NCI-H2171 treated with DMSO at 0.1 percent for 48 hours (cell line): ENCODE results near the gene SLC35F4.

ENCODE experiments used
- DNase-seq: peaks from one replicate; lab custom pipeline; 2025; lab: John Stamatoyannopoulos, UW

SLC35F4 gene

GRCh38 chr14:57617510-57617909 lies 248.4 kb downstream of the SLC35F4 start:
- DNase-seq, result no peak

GRCh38 chr14:57612946-57613345 lies 252.9 kb downstream of the SLC35F4 start:
- no peak for DNase-seq

DNA sequence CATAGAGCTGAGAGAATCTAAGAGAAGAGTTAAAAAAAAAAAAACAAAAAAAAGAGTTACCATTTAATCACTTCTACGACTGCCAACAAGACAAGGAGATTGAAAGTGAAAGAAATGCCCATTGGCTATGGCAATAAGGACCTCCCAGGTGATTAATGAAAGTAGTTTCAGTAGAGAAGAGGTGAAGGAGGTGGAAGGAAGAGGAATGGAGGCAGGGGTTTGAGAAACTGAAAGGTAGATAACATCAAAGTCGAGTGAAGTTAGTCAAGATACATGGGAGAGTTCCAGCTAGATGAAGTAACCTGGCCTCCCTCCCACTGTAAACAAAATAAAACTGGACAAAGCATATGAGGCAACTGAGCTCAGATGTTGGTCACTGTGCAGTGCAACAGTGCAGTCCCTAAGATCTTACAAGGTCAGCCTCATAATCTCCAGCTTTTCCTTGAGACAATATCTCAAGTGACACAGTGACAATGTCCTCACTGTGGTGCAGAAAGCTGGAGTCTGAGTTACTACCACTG lies 254.3 kb downstream of the SLC35F4 start:
- DNase-seq, result no peak

- peak; percentile 28 for DNase-seq
These were observed 255.3 kb downstream of the SLC35F4 start for GRCh38 chr14:57610631-57611030.

GRCh38 chr14:57609192-57610075 lies 256.5 kb downstream of the SLC35F4 start:
- peak; percentile 63 for DNase-seq

- no peak for DNase-seq
These were observed 258.8 kb downstream of the SLC35F4 start for GRCh38 chr14:57607086-57607485.

GRCh38 chr14:57583396-57583795 lies 282.5 kb downstream of the SLC35F4 start:
- DNase-seq, result peak; percentile 73

- no peak for DNase-seq
These were observed 283.1 kb downstream of the SLC35F4 start for GRCh38 chr14:57582746-57583145.

GRCh38 chr14:57578801-57579200 lies 287.1 kb downstream of the SLC35F4 start:
- DNase-seq, result no peak

DNA sequence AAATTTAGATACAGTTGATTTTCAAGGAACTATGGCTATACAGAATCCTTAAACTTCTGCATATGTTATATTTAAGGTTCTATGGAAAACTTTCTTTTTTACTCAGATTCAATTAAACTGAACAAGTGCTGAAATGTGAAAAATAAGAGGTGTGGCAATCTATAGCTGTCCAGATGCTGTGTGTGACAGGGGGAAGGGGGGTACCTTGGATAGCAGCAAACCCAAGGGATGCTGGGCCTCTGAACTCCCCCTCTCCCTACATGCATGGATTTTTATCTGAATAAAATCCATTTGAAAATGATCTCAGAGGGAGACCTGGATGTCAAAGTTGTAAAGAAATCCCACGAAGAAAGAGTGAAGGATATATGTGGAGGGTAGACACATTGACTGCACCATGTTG lies 289.4 kb downstream of the SLC35F4 start:
- no peak for DNase-seq

DNA sequence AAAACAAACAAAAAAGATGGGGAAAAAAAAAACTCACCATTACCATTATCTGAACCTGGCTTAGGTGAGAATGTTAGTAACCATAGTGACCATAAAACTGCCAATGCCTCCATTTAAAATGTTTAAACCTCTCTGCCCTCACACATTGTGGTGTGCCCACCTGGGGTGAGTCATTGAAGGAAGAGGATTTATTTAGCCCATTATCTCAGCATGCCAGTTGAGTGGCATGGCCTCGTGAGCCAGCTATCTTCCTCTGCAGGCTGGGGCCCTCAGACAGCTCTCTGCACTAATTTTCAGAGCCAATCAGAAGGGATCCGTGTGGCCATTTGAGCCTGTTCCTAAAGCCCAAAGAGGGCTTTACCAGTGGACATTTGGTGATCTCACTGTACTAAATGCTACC lies 290.4 kb downstream of the SLC35F4 start:
- no peak for DNase-seq

DNA sequence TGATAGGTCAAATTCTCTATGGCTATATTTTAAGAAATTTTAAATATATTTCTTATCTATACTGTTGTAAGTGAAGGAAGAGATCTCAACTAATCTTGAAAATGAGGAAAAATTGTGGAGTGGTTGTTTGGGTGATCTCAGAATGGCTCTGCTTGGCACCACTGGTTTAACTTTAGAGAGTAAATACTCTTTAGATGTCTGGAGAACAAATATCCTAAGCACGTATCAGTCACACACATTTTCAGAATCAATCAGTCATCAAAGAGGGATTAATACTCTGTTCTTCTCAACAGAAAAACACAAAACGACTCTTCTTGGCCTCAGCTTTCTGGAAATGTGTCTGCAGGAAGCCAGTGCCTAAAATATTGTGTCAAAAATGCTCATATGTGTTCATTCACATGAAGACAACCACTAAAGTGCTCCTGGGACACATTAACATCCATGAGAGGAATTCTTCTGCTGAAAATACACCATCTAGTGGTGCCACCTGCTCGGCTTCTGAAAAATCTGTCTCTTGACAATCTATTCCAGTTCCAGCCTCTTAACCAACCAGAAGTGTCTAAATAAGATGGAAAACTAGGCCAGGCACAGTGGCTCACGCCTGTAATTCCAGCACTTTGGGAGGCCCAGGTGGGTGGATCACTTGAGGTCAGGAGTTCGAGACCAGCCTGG lies 291.1 kb downstream of the SLC35F4 start:
- peak; percentile 16 for DNase-seq

- no peak for DNase-seq
These were observed 292.7 kb downstream of the SLC35F4 start for GRCh38 chr14:57573173-57573572.

DNA sequence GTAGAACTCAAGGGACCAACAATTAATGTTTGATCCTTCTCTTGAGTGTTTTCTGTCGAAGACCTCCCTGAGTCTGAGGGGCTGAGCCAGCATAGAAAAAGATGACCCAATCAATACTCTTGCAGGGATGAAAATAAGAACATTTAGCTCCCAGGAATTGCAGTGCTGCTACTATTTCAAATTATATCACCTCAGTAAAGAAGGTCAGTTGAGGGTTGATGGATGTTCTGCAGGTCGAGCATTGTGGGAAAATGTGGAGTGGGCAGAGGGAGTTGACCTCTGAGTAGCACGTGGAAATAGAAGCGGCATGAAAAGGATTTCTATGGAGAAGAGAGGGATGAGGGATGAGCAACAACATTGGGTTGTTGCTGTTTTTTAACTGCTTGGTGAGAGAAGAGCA lies 297.3 kb downstream of the SLC35F4 start:
- no peak for DNase-seq

DNA sequence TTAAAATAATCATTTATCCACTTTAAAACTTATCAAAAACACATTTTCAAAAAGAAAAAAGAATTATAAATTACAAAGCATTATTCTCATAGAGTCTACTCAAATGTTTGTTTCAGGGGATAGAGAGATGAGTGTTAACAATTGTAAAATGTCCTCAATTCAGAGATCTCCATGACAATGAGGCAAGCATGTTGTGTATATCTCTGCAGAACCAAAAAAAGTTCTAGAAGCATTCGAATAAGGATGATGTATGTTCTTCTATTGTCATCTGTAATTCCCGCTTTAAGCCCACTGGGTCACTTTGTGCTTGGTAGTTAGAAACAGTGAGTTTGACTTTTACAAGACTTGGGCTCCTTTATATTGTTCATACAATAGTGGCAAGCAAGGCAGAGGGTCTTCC lies 298.7 kb downstream of the SLC35F4 start:
- DNase-seq, result no peak

DNA sequence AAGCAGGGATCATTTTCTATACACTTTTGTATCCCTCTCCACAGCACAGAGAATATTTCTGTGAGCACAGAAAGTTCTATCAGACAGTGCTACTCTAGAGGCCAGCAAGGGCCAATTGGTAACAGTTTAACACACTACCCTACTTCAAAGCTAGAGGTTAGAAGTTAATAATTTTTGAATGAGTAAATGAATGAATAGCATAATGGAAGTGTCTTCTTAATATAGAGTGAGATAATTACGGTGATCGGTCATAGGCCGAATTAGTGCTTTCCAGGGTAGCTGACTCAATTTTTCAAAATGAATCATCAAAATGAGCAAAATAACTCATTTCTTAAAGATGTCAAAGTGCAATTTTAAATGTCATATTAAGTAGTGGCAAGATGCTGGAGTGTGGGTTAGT lies 305.2 kb downstream of the SLC35F4 start:
- DNase-seq, result no peak

GRCh38 chr14:57559576-57559975 lies 306.3 kb downstream of the SLC35F4 start:
- peak; percentile 68 for DNase-seq

DNA sequence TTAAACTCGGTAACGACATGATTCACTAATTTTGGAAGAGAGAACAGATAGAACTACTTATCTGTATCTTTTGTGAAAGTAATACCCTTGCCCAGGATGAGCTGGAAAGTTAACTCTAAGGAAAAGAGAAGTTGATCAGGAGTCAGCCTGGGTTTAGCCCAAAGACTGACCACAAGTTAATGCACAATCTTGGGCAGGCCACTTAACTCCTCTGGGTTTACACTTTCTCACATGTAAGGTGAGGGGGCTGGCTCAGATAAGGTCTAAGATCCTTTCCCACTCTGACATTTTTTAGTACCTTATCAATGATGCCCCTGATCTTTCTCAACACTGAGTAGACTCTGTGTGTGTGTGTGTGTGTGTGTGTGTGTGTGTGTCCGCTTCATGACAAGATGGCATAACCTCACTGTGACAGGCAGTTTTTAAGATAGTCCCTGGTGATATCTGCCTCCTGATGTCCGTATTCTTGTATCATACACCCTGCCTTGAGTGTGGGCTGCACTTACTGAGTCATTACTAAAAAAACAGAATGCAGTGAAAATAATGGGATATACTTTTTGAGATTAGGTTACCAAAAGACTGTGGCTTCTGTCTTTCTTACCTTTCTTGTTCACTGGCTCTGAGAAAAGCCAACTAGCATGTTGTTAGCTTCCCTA lies 316.0 kb downstream of the SLC35F4 start:
- DNase-seq, result no peak

DNA sequence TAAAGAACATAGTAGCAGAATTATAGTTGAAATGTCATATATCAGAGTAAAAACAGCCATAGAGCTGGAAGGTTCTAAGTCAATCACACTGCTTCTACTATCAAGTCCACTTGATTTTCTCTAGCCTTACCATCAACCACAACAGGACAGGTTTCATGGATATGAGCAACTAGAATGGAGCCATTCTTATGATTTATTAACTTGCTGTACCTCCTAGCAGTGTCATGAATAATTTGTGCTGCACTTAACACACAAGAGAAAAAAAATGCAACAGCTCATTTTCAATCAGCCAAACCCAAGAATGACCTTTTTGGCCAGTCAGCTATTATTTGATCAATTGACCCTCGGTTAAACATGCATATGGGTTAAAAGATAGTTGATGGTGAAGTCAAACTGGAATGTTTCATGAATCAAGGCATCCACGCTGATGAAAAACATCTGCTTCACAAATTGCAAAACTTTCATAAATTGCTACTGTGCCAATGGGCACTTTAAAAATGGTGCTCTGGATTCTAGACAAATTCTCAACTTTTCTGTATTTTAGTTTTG lies 316.8 kb downstream of the SLC35F4 start:
- no peak for DNase-seq

DNA sequence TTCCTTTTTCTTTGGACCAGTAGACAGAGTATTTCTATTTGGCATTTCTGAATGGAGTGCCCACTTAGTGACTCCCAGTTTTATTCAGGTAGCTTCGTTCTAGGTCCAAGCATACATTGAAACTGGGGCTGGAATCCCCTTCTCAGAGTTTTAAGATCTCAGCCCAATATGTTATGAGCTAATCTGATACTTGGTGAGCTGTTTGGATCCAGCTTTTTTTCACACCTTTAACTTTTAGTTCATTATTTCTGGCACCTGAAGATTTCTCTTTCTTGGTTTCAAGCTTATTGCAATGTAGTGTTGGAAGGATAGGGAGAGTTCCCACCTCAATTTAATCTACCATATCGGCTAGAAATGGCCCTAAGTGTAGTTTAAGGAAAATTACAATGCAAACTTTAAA lies 318.8 kb downstream of the SLC35F4 start:
- no peak for DNase-seq

DNA sequence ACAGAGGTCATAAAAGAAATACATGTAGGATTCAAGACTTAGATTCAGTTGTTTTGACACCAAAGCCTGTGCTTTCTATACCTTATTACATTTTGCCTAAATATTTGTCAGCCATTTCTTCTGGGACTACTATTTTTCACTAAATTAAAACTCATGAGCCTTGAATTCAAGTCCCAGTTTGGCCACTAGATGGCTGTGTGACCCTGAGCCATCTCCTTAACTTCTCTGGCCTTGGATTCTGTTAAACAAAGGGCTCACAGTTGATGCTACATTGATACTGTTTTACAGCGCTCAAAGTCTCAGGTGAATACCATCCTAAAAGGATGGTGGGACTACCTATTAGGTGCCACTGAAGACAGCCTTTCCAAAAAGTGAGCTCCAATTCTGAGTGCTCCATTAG lies 332.7 kb downstream of the SLC35F4 start:
- DNase-seq, result peak; percentile 44

DNA sequence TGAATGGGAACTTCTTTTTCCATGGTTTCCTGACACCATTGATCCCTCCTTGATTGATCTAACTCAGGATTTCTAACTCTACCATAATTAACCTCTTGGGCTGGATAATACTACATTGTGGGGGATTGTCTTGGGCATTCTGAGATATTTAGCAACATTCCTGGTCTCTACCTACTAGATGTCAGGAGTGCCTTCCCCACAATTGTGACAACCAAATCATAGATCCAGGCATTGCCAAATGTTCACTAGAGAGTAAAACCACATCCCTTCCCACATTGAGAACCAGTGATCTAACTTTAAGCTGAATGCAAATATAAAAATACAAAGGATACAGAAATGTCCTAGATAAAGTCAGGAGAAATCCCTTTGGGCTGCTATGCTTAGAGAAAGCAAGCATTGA lies 335.3 kb downstream of the SLC35F4 start:
- DNase-seq, result no peak
